Sigmoid colon (tissue), 4 donors: Measurements from ENCODE around the gene MRPL55.

ENCODE experiments used
- CTCF ChIP-seq, 4 experiments: fragments of 450-650 bp in 3 of 4; fragments of 200-600 bp in 1 of 4; IDR thresholded peaks; one replicate each; pipeline ENCODE4 v1.5.1; 2016 to 2019; ENCODE audit warnings: antibody characterized with exemption in 4 of 4, mild to moderate bottlenecking in 3 of 4, moderate library complexity in 2 of 4
- EP300 ChIP-seq, 4 donors: sonication (generic); formaldehyde crosslinking; IDR thresholded peaks; one replicate each; pipeline ENCODE4 v1.6.1; 2017; ENCODE audit warnings: antibody characterized with exemption in 4 of 4
- POLR2A ChIP-seq, 2 donors: fragments of 450-650 bp; IDR thresholded peaks; one replicate each; pipeline ENCODE4 v1.6.1; 2016; ENCODE audit warnings: antibody characterized with exemption in 2 of 2, mild to moderate bottlenecking in 2 of 2, moderate library complexity in 2 of 2

GRCh38 chr1:228073857-228074545 lies 35.1 kb downstream of the MRPL55 start:
- TF ChIP-seq CTCF (IDR thresholded peaks at IDR 0.05) (no peak), EP300 (IDR thresholded peaks at IDR 0.05) (no peak), POLR2A (IDR thresholded peaks at IDR 0.05) (no peak)
